GM18499 (cell line): ENCODE data around the gene UPB1.

ENCODE experiments used
- ATAC-seq: cut with Tn5 transposase; IDR thresholded peaks from one replicate; pipeline ENCODE4 v1.9.1; 2021; ENCODE audit warnings: moderate number of reproducible peaks; ENCODE audit not compliant: insufficient read depth, unreplicated experiment

UPB1 gene

GRCh38 chr22:24494528-24495364 lies at the start of gene UPB1:
Gene UPB1 (plus strand): TSS chr22:24495332. CDS start chr22:24495404, 72 bp downstream.
- ATAC-seq: no peak

- no peak for ATAC-seq
Measured at GRCh38 chr22:24445481-24446259, 49.5 kb upstream of the UPB1 start.

GRCh38 chr22:24446260-24446611 lies 48.9 kb upstream of the UPB1 start:
- no peak for ATAC-seq

GRCh38 chr22:24450610-24451009 lies 44.5 kb upstream of the UPB1 start:
- no peak for ATAC-seq

- ATAC-seq: no peak
Measured at GRCh38 chr22:24451162-24451561, 44.0 kb upstream of the UPB1 start.

GRCh38 chr22:24453853-24454252 lies 41.3 kb upstream of the UPB1 start:
- no peak for ATAC-seq

- ATAC-seq: no peak
Measured at GRCh38 chr22:24455039-24455438, 40.1 kb upstream of the UPB1 start.

GRCh38 chr22:24455751-24456426 lies 39.2 kb upstream of the UPB1 start:
- no peak for ATAC-seq

- no peak for ATAC-seq
Measured at GRCh38 chr22:24457894-24458420, 37.2 kb upstream of the UPB1 start.

GRCh38 chr22:24459911-24460310 lies 35.2 kb upstream of the UPB1 start:
- no peak for ATAC-seq

- ATAC-seq: no peak
Measured at GRCh38 chr22:24460418-24461089, 34.6 kb upstream of the UPB1 start.

- no peak for ATAC-seq
Measured at GRCh38 chr22:24463071-24463760, 31.9 kb upstream of the UPB1 start.

GRCh38 chr22:24465566-24465965 lies 29.6 kb upstream of the UPB1 start:
- ATAC-seq: no peak

GRCh38 chr22:24465975-24466374 lies 29.2 kb upstream of the UPB1 start:
- no peak for ATAC-seq

GRCh38 chr22:24466716-24467328 lies 28.3 kb upstream of the UPB1 start:
- no peak for ATAC-seq

- ATAC-seq: no peak
Measured at GRCh38 chr22:24467340-24467739, 27.8 kb upstream of the UPB1 start.

- ATAC-seq: no peak
Measured at GRCh38 chr22:24471570-24471969, 23.6 kb upstream of the UPB1 start.

- no peak for ATAC-seq
Measured at GRCh38 chr22:24473284-24473683, 21.8 kb upstream of the UPB1 start.

- no peak for ATAC-seq
Measured at GRCh38 chr22:24474221-24474620, 20.9 kb upstream of the UPB1 start.
